Measurements from ENCODE around the gene NAXE.
A peak's percentile ranks its signal among the peaks of the same experiment; 100 is the strongest.
"Not testable (repeated sequence)": the region's sequence is repeated elsewhere in the genome, so short reads cannot be mapped to it uniquely, and the experiment has no call there.

The NAXE gene

DNA sequence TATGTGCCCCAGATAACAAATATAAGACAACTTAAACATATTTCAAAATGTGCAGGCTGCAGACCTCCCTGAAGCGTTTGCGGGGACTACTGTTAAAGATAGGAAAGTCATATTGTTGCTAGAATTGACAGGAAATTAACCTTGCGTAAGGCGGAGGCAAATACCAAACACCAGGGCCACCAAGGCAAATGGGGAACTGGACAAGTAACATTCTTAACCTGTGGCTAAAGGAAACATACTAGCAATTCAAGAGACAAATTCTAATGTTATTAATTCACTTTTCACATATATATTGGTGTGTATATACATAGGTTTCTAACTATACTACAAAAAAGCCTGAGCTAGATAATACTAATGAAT is 34.5 kb downstream of the NAXE start:
- DNase-seq (ENCODE audit: low read depth), result no peak
- TF ChIP-seq, protein P1, sequence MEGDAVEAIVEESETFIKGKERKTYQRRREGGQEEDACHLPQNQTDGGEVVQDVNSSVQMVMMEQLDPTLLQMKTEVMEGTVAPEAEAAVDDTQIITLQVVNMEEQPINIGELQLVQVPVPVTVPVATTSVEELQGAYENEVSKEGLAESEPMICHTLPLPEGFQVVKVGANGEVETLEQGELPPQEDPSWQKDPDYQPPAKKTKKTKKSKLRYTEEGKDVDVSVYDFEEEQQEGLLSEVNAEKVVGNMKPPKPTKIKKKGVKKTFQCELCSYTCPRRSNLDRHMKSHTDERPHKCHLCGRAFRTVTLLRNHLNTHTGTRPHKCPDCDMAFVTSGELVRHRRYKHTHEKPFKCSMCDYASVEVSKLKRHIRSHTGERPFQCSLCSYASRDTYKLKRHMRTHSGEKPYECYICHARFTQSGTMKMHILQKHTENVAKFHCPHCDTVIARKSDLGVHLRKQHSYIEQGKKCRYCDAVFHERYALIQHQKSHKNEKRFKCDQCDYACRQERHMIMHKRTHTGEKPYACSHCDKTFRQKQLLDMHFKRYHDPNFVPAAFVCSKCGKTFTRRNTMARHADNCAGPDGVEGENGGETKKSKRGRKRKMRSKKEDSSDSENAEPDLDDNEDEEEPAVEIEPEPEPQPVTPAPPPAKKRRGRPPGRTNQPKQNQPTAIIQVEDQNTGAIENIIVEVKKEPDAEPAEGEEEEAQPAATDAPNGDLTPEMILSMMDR (IDR thresholded peaks at IDR 0.05; ENCODE audit: insufficient read depth, low read depth, low read length, missing control alignments), result no peak
- H3K4me3 ChIP-seq (ENCODE audit: low read depth, low read length), result no peak overlapping the region

DNA sequence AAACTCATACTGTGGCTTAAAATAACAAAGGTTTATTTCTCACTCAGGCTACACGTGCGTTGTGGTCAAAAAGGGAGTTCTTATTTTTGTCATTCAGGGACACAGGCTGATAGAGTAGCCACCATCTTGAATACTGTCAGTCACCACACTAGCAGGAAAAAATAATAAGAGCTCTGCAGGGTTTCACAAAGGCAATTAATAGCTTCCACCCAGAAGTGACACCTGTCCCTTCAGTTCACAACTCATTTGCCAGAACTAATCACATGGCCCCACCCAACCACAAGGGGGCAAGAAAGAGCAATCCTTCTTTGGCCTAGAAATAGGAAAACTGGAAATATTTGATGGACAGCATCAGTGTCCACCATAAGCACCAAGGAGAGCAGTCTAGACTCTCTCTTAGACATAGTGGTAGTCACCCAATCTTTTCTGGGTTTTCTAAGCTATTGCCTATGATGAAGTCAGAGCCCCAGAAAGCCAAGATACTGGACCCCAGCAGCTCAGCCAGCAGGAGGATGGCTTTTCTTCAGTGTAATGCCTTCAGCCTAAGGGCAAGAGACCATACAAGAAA is 35.8 kb downstream of the NAXE start:
- DNase-seq (ENCODE audit: low read depth), result peak; percentile 63
- H3K4me3 ChIP-seq (ENCODE audit: low read depth, low read length), result no peak overlapping the region
- TF ChIP-seq, protein P1 (IDR thresholded peaks at IDR 0.05; ENCODE audit: insufficient read depth, low read depth, low read length, missing control alignments), result peak; percentile 9

GRCh38 chr1:156629823-156630449 is 38.4 kb downstream of the NAXE start:
- TF ChIP-seq, protein P1 (IDR thresholded peaks at IDR 0.05; ENCODE audit: insufficient read depth, low read depth, low read length, missing control alignments), result no peak
- DNase-seq (ENCODE audit: low read depth), result no peak

DNA sequence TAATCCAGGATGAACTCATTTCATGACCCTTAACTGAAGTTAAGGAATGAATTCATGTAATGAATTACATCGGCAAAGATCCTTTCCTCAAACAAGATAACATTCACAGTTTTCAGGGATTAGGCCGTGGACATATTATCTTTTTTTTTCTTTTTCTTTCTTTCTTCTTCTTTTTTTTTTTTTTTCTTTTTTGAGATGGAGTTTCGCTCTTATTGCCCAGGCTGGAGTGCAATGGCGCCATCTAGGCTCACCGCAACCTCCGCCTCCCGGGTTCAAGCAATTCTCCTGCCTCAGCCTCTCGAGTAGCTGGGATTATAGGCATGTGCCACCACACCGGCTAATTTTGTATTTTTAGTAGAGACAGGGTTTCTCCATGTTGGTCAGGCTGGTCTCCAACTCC is 39.6 kb downstream of the NAXE start:
- not testable (repeated sequence) for H3K4me3 ChIP-seq (ENCODE audit: low read depth, low read length); DNase-seq (ENCODE audit: low read depth)

More at GRCh38 chr1:156629823-156630449, 38.4 kb downstream of the NAXE start:
- no peak overlapping the region for H3K4me3 ChIP-seq (ENCODE audit: low read depth, low read length)

GRCh38 chr1:156632355-156632754 is 40.8 kb downstream of the NAXE start:
- TF ChIP-seq, protein P1 (IDR thresholded peaks at IDR 0.05; ENCODE audit: insufficient read depth, low read depth, low read length, missing control alignments), result no peak
- DNase-seq (ENCODE audit: low read depth), result no peak
- no peak overlapping the region for H3K4me3 ChIP-seq (ENCODE audit: low read depth, low read length)

GRCh38 chr1:156638189-156638985 is 46.8 kb downstream of the NAXE start:
- TF ChIP-seq, protein P1 (IDR thresholded peaks at IDR 0.05; ENCODE audit: insufficient read depth, low read depth, low read length, missing control alignments), result no peak
- no peak for DNase-seq (ENCODE audit: low read depth)
- no peak overlapping the region for H3K4me3 ChIP-seq (ENCODE audit: low read depth, low read length)

DNA sequence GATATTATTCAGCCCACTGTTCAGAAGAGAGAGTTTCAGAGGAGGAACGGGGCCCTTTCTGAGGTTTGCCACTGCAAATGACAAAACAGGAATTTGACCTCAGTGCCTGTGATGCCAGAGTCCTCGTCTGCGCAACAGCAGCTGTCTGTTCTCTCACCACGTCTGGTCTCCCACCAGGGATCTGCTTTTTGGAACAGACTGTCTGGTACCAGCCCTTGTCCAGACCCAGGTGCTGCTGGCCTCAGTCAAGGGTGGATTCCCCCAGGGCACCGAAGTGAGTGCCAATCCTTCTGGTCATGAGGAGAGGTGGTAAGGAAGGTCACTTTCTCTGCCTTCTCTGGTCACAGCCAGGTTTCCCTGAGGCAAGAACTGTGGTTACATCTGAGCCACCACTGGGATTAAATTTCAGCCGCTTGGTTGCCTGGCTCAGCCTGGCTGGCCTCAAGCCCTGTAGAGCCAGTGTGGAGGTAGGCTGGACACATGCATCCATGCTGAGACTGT is 48.1 kb downstream of the NAXE start:
- TF ChIP-seq, protein P1 (IDR thresholded peaks at IDR 0.05; ENCODE audit: insufficient read depth, low read depth, low read length, missing control alignments), result no peak
- no peak for DNase-seq (ENCODE audit: low read depth)
- no peak overlapping the region for H3K4me3 ChIP-seq (ENCODE audit: low read depth, low read length)
